HG02885 (cell line): ENCODE results near the gene MAPT.

Experiments
- ATAC-seq: cut with Tn5 transposase; IDR thresholded peaks from one replicate; pipeline ENCODE4 v1.9.1; 2021; ENCODE audit warnings: mild to moderate bottlenecking; ENCODE audit not compliant: unreplicated experiment, poor library complexity

The MAPT gene

GRCh38 chr17:46037722-46038255, 143.4 kb downstream of the MAPT start:
- ATAC-seq, result no peak

GRCh38 chr17:46038414-46038813, 144.1 kb downstream of the MAPT start:
- ATAC-seq, result no peak

- no peak for ATAC-seq
Measured at GRCh38 chr17:46038937-46039336, 144.6 kb downstream of the MAPT start.

- ATAC-seq, result no peak
Measured at GRCh38 chr17:46039592-46040186, 145.3 kb downstream of the MAPT start.

GRCh38 chr17:46042246-46042645, 147.9 kb downstream of the MAPT start:
- no peak for ATAC-seq

GRCh38 chr17:46042925-46043324, 148.6 kb downstream of the MAPT start:
- ATAC-seq, result no peak

GRCh38 chr17:46043606-46044005, 149.3 kb downstream of the MAPT start:
- no peak for ATAC-seq

GRCh38 chr17:46044286-46044928, 150.1 kb downstream of the MAPT start:
- ATAC-seq, result no peak

GRCh38 chr17:46044989-46045388, 150.6 kb downstream of the MAPT start:
- no peak for ATAC-seq

GRCh38 chr17:46045639-46046038, 151.3 kb downstream of the MAPT start:
- ATAC-seq, result no peak

GRCh38 chr17:46046957-46047356, 152.6 kb downstream of the MAPT start:
- no peak for ATAC-seq

GRCh38 chr17:46047398-46047797, 153.0 kb downstream of the MAPT start:
- no peak for ATAC-seq

GRCh38 chr17:46047856-46048255, 153.5 kb downstream of the MAPT start:
- ATAC-seq, result no peak

- no peak for ATAC-seq
Measured at GRCh38 chr17:46049656-46050055, 155.3 kb downstream of the MAPT start.

- no peak for ATAC-seq
Measured at GRCh38 chr17:46053911-46054534, 159.7 kb downstream of the MAPT start.

GRCh38 chr17:46056800-46057304, 162.5 kb downstream of the MAPT start:
- no peak for ATAC-seq

GRCh38 chr17:46057366-46057765, 163.0 kb downstream of the MAPT start:
- no peak for ATAC-seq

GRCh38 chr17:46059486-46059885, 165.1 kb downstream of the MAPT start:
- no peak for ATAC-seq

- ATAC-seq, result no peak
Measured at GRCh38 chr17:46060461-46060860, 166.1 kb downstream of the MAPT start.

- no peak for ATAC-seq
Measured at GRCh38 chr17:46061435-46061834, 167.1 kb downstream of the MAPT start.

GRCh38 chr17:46063241-46063640, 168.9 kb downstream of the MAPT start:
- ATAC-seq, result no peak
